K562 (cell line): ENCODE measurements around the gene CEBPZ. TPM values are rescaled to one million over a fixed set of nuclear protein-coding genes. Genes with fewer than 3 reads are reported as not detected.

Experiments
- CREB3L1 ChIP-seq: fragments of 450-650 bp; IDR thresholded peaks from 2 replicates; pipeline ENCODE4 v1.6.1; 2014; ENCODE audit warnings: low read depth, mild to moderate bottlenecking, moderate library complexity, borderline replicate concordance
- HINFP ChIP-seq: fragments of 450-650 bp; conservative IDR thresholded peaks from 2 replicates; pipeline ENCODE4 v1.6.1; 2016; ENCODE audit warnings: missing genetic modification characterization, low read depth, mild to moderate bottlenecking, control low read depth, missing compliant biosample characterization
- HMG20A ChIP-seq: fragments of 450-650 bp; formaldehyde crosslinking; conservative IDR thresholded peaks from 2 replicates; pipeline ENCODE4 v1.4.0; 2020; ENCODE audit warnings: mild to moderate bottlenecking, mixed read lengths
- IRF2 ChIP-seq: sonication (generic); formaldehyde crosslinking; IDR thresholded peaks from 2 replicates; pipeline ENCODE4 v1.8.1; 2022; ENCODE audit warnings: mild to moderate bottlenecking, missing genetic modification reagents
- LCOR ChIP-seq: sonication (generic); formaldehyde crosslinking; IDR thresholded peaks from 2 replicates; pipeline ENCODE4 v1.8.0; 2022; ENCODE audit warnings: mild to moderate bottlenecking, missing genetic modification reagents
- MNT ChIP-seq, 2 experiments: fragments of 450-650 bp; conservative IDR thresholded peaks; 2 replicates each; pipeline ENCODE4 v1.6.1; 2017; ENCODE audit warnings: mild to moderate bottlenecking in 2 of 2, moderate library complexity in 2 of 2
- PHF20 ChIP-seq: fragments of 450-650 bp; IDR thresholded peaks from 2 replicates; pipeline ENCODE4 v1.6.1; 2018; ENCODE audit not compliant: partially characterized antibody
- SMARCA5 ChIP-seq: fragments of 450-650 bp; IDR thresholded peaks from 2 replicates; pipeline ENCODE4 v1.6.1; 2016
- SMARCB1 ChIP-seq: IDR thresholded peaks from 2 replicates; pipeline ENCODE4 v1.6.1; 2011; ENCODE audit warnings: improper control_type of control experiment, low read depth; ENCODE audit not compliant: insufficient read length
- SRF ChIP-seq, 2 experiments: fragments of 250-450, 450-650 bp in 1 of 2; sonication (Bioruptor Pico) in 1 of 2; sonication (generic) in 1 of 2; formaldehyde crosslinking; IDR thresholded peaks; 2 replicates each; pipeline versions ENCODE4 v1.5.0 to v1.5.1; 2020 to 2022; ENCODE audit warnings: mild to moderate bottlenecking in 1 of 2, missing genetic modification reagents in 1 of 2
- THAP12 ChIP-seq: fragments of 250-450 bp; sonication (Bioruptor Pico); IDR thresholded peaks from 2 replicates; pipeline ENCODE4 v1.9.0; 2021; ENCODE audit warnings: mild to moderate bottlenecking, inconsistent platforms
- ZBTB11 ChIP-seq, 3 experiments: fragments of 200-800 bp in 1 of 3; fragments of 250-450 bp in 1 of 3; fragments of 450-650 bp in 1 of 3; sonication (Bioruptor Pico) in 1 of 3; sonication (Bioruptor generic) in 1 of 3; formaldehyde crosslinking in 1 of 3; IDR thresholded peaks; 2 replicates each; pipeline versions ENCODE4 v1.6.1 to v1.8.0; 2016 to 2022; ENCODE audit warnings: mild to moderate bottlenecking in 2 of 3, missing genetic modification characterization in 2 of 3, missing compliant biosample characterization in 1 of 3, moderate library complexity in 1 of 3
- ZBTB7A ChIP-seq: IDR thresholded peaks from 2 replicates; pipeline ENCODE4 v1.6.1; 2011; ENCODE audit warnings: low read depth, mild to moderate bottlenecking, low read length, moderate library complexity, borderline replicate concordance; ENCODE audit not compliant: control insufficient read depth
- ZNF644 ChIP-seq: fragments of 200-800 bp; sonication (Bioruptor generic); IDR thresholded peaks from 2 replicates; pipeline ENCODE4 v1.6.1; 2016; ENCODE audit warnings: low read depth, missing genetic modification characterization, missing compliant biosample characterization
- ZNF668 ChIP-seq: fragments of 250-450 bp; sonication (Bioruptor Pico); IDR thresholded peaks from 2 replicates; pipeline ENCODE4 v1.8.0; 2022; ENCODE audit warnings: mild to moderate bottlenecking, inconsistent platforms
- polyA plus RNA-seq, 8 experiments: library from polyadenylated mRNA; depleted of rRNA in 4 of 8; stranded (reverse) in 5 of 8; unstranded in 3 of 8; fragments of >200 nt; fragmentation: Nextera tagmentation in 2 of 8; fragmentation: Illumina TruSeq in 1 of 8; extraction: Ambion mirVana in 2 of 8; extraction: Trizol in 1 of 8; gene quantifications; 2 replicates each; pipeline versions ENCODE4 v1.2.1 to v1.2.3, GENCODE V29; 2011 to 2014; ENCODE audit warnings: inconsistent platforms in 1 of 8, missing spikeins in 1 of 8
- total RNA-seq, 7 experiments: library from RNA; depleted of rRNA in 6 of 7; stranded (reverse); fragments of >200 nt in 6 of 7; fragmentation: Illumina TruSeq in 2 of 7; extraction: Trizol in 2 of 7; gene quantifications; 2 replicates each; pipeline versions ENCODE4 v1.2.1 to v1.2.3, GENCODE V29; 2011 to 2021; ENCODE audit warnings: low replicate concordance in 1 of 7

Gene CEBPZ
- total and polyA plus RNA-seq, 9 of the 15 experiments (the other 6 are each of a cell fraction or from before 2014, with no cell fraction given) = 49.7 to 160 (median 82.8) TPM

GRCh38 chr2:37156857-37157714, 74.3 kb downstream of the CEBPZ start, which contains the start of gene EIF2AK2 (continued):
- TF ChIP-seq LCOR (no peak), THAP12 (no peak), ZNF644 (tag) (no peak), ZNF668 (no peak), CREB3L1 (no peak), MNT (conservative IDR thresholded peaks at IDR 0.05) (peak in 1 of 2 experiments; percentile 33; a peak in 1 of 4 replicates), ZBTB7A (peak; percentile 33; the same call in 1 of the 2 replicates), SMARCA5 (no peak), SMARCB1 (no peak), PHF20 (peak; percentile 47), ZBTB11 (CRISPR knock-in tag; IDR thresholded peaks at IDR 0.05) (peak in 1 of 3 experiments; percentile 91; a peak in 2 of 6 replicates), SRF (CRISPR knock-in tag; IDR thresholded peaks at IDR 0.05) (no peak), HMG20A (no peak), IRF2 (CRISPR knock-in tag) (peak; percentile 78; the same call in 1 of the 2 replicates), HINFP (tag) (no peak)
